Central memory CD8-positive, alpha-beta T cell (primary cell): ENCODE results near the gene PRCD.
A peak's percentile ranks its signal among the peaks of the same experiment; 100 is the strongest.
"Not testable (repeated sequence)": the region's sequence is repeated elsewhere in the genome, so short reads cannot be mapped to it uniquely, and the experiment has no call there.

ENCODE experiments used
- ATAC-seq: fragments of 150-1000 bp; cut with Tn5 transposase; replicated peaks from 2 replicates; pipeline ENCODE4 v1.10.0; 2022; ENCODE audit warnings: mild to moderate bottlenecking, moderate FRiP score, moderate number of reproducible peaks; ENCODE audit not compliant: poor library complexity, severe bottlenecking; ENCODE audit errors: extremely low read depth
- DNase-seq, 2 donors: peaks; one replicate each; pipeline ENCODE4 v3.0.0; 2021; ENCODE audit warnings: low spot score in 2 of 2
- H3K27ac Mint-ChIP-seq: one replicate; pipeline ENCODE4 v1.8.0; 2022; ENCODE audit warnings: low read depth, mild to moderate bottlenecking, moderate library complexity, mixed read lengths
- H3K27me3 Mint-ChIP-seq: one replicate; pipeline ENCODE4 v1.8.0; 2022; ENCODE audit warnings: mixed read lengths
- H3K36me3 Mint-ChIP-seq: one replicate; pipeline ENCODE4 v1.8.0; 2022; ENCODE audit warnings: mild to moderate bottlenecking, moderate library complexity, mixed read lengths; ENCODE audit not compliant: insufficient read depth
- H3K4me1 Mint-ChIP-seq: one replicate; pipeline ENCODE4 v1.8.0; 2022; ENCODE audit warnings: mixed read lengths
- H3K4me3 Mint-ChIP-seq: one replicate; pipeline ENCODE4 v1.8.0; 2022; ENCODE audit warnings: mild to moderate bottlenecking, moderate library complexity, mixed read lengths
- H3K9me3 Mint-ChIP-seq: one replicate; pipeline ENCODE4 v1.8.0; 2022; ENCODE audit warnings: mixed read lengths

The PRCD gene

GRCh38 chr17:76550712-76551615 lies 11.1 kb downstream of the PRCD start:
- no peaks in the 10 kb centered on the region for H3K36me3 Mint-ChIP-seq
- no peaks in the 10 kb centered on the region for H3K27me3 Mint-ChIP-seq
- no peaks in the 10 kb centered on the region for H3K9me3 Mint-ChIP-seq
- H3K27ac Mint-ChIP-seq, result no peak overlapping the region
- no peak overlapping the region for H3K4me3 Mint-ChIP-seq
- ATAC-seq, result no peak
- no peak for DNase-seq
- peaks cover 11% of the 10 kb centered on the region for H3K4me1 Mint-ChIP-seq

DNA sequence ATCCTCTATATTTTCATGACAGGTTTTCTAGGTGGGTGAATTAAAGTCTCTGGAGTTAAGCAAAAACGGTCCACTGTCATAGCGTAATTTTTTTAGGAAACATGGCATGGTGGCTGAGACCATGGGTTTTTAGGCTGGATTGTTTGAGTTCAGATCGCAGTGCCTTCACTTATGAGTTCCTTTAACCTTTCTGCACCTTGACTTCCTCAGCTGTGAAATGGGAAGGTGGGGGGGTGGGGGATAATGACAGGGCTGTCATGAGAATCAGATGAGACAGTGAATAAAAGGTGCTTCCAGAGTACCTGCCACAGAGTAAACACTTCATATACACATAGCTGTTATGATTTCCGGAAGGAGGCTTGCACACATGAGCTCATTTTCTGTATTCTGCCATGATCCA lies 11.8 kb downstream of the PRCD start:
- ATAC-seq (no peak), DNase-seq (no peak)
- Mint-ChIP-seq H3K27ac (no peak overlapping the region), H3K36me3 (peaks cover under 1% of the 10 kb centered on the region), H3K9me3 (no peaks in the 10 kb centered on the region), H3K27me3 (no peaks in the 10 kb centered on the region), H3K4me3 (no peak overlapping the region), H3K4me1 (peaks cover 16% of the 10 kb centered on the region)

- DNase-seq (no peak), ATAC-seq (no peak)
- H3K4me3 Mint-ChIP-seq, result no peak overlapping the region
- H3K36me3 Mint-ChIP-seq, result peaks cover 14% of the 10 kb centered on the region
- no peaks in the 10 kb centered on the region for H3K9me3 Mint-ChIP-seq
- no peaks in the 10 kb centered on the region for H3K27me3 Mint-ChIP-seq
- no peak overlapping the region for H3K27ac Mint-ChIP-seq
- H3K4me1 Mint-ChIP-seq, result peaks cover 32% of the 10 kb centered on the region
Observed at GRCh38 chr17:76553178-76553908, 13.5 kb downstream of the PRCD start.

- ATAC-seq (no peak), DNase-seq (no peak)
- H3K36me3 Mint-ChIP-seq, result peaks cover 14% of the 10 kb centered on the region
- H3K27me3 Mint-ChIP-seq, result no peaks in the 10 kb centered on the region
- H3K4me3 Mint-ChIP-seq, result no peak overlapping the region
- peaks cover 40% of the 10 kb centered on the region for H3K4me1 Mint-ChIP-seq
- H3K27ac Mint-ChIP-seq, result no peak overlapping the region
- H3K9me3 Mint-ChIP-seq, result no peaks in the 10 kb centered on the region
Observed at GRCh38 chr17:76554131-76554530, 14.3 kb downstream of the PRCD start.

- DNase-seq, result no peak
Observed at GRCh38 chr17:76556765-76557367, 17.0 kb downstream of the PRCD start.

DNA sequence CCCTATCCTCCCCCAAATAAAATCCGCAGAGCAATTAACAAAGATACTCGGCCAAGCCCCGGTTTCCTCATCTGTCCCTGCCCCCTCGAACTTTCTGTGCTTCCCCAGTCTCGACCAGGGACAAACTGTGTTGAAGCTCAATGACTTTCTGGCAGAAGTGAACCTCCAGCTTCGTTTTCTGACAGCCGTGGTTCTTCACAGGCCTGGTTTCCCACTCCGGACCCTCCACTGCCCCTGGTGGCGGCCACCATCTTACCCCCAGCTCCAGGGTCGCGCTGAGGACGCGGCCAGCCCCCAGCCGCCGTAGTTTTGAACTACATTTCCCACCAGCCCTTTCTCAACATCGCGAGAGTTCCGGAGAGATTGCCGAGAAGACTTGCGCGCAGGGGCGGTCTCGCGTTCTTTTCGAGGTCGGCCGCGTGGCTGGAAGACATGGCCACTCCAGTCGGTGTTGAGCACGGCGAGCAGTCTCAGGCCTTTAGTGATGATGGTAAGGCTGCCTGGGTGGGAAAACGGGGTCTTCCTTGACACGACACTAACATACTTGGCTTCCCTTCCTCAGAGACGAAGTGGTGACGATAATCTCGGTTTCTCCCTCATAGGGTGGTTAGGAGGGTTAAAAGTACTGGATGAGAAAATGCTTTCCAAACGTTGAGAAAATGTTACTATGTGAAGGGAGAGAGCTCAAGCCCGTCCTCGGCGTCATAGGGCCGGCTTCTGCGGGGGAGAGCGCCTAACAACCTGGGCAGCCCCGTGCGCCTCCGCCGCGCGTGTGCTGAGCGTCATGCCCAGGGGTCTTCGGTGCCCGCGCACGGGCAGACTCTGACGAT lies 17.7 kb downstream of the PRCD start:
- H3K27ac Mint-ChIP-seq, result peak overlapping the region; percentile 100
- H3K27me3 Mint-ChIP-seq, result no peaks in the 10 kb centered on the region
- peaks cover 66% of the 10 kb centered on the region for H3K4me1 Mint-ChIP-seq
- peak; percentile 88 to 92 for DNase-seq
- peak overlapping the region; percentile 98 for H3K4me3 Mint-ChIP-seq
- peaks cover 32% of the 10 kb centered on the region for H3K36me3 Mint-ChIP-seq
- H3K9me3 Mint-ChIP-seq, result no peaks in the 10 kb centered on the region
- peak; percentile 71 for ATAC-seq

More at GRCh38 chr17:76556765-76557367, 17.0 kb downstream of the PRCD start:
- Mint-ChIP-seq H3K27ac (peak overlapping the region; percentile 100), H3K9me3 (no peaks in the 10 kb centered on the region), H3K36me3 (peaks cover 30% of the 10 kb centered on the region), H3K4me1 (peaks cover 63% of the 10 kb centered on the region), H3K4me3 (peak overlapping the region; percentile 98), H3K27me3 (no peaks in the 10 kb centered on the region)
- ATAC-seq, result peak; percentile 21

DNA sequence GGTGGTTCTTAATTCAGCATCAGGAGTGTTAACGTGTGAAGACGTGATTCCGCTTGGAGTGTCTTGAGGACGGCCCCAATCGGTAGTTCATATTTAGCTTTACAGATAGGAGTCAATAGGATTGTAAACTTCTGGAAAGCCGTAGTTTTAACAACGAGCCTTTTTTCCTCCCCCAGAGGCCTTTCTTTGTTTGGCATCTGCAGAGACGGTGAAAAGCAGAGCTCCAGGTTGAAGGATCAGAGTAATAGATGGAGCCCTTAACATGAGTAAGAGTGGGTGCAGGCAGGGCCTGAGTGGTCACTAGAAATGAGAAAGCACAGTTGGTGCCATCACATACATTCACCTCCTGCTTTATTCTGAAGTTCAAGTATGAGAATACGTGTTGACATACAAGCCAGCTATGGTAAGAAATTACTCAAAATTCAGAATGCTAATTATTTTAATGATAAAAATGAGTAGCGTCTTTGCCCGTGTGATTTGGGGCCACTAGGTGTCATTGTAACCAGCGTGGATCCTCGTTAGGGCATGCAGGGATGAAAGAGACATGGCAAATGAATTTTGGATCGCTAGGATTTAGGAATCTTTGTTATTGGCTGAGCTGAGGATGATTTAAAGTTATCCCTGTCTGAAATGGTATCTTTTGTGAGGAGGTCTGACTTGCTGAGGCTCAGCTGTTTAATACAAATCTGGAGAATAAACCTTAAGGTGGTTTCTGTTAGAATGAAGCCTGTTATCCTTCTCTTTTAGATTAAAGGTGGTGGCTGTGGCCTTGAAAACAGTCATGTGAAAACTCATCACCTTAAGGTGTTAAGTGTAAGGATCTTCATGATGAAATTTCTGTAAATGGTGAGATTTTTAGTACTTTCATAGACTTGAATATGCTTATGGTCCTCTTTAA lies 18.6 kb downstream of the PRCD start:
- Mint-ChIP-seq H3K4me1 (peaks cover 72% of the 10 kb centered on the region), H3K9me3 (no peaks in the 10 kb centered on the region), H3K27ac (peak overlapping the region; percentile 100), H3K4me3 (peak overlapping the region; percentile 98), H3K27me3 (no peaks in the 10 kb centered on the region), H3K36me3 (peaks cover 40% of the 10 kb centered on the region)
- ATAC-seq (no peak), DNase-seq (no peak)

- H3K4me1 Mint-ChIP-seq, result peaks cover 70% of the 10 kb centered on the region
- H3K27me3 Mint-ChIP-seq, ATAC-seq, DNase-seq, H3K9me3 Mint-ChIP-seq: not testable (repeated sequence)
- H3K36me3 Mint-ChIP-seq, result peaks cover 45% of the 10 kb centered on the region
- peak overlapping the region; percentile 100 for H3K27ac Mint-ChIP-seq
- H3K4me3 Mint-ChIP-seq, result peak overlapping the region; percentile 98
Observed at GRCh38 chr17:76559460-76559859, 19.6 kb downstream of the PRCD start.

GRCh38 chr17:76560036-76560876 lies 20.4 kb downstream of the PRCD start:
- ATAC-seq, result no peak
- H3K4me3 Mint-ChIP-seq, result peak overlapping the region; percentile 98
- peaks cover 53% of the 10 kb centered on the region for H3K36me3 Mint-ChIP-seq
- no peak for DNase-seq
- H3K27ac Mint-ChIP-seq, result peak overlapping the region; percentile 100
- H3K27me3 Mint-ChIP-seq, result no peaks in the 10 kb centered on the region
- H3K9me3 Mint-ChIP-seq, result no peaks in the 10 kb centered on the region
- H3K4me1 Mint-ChIP-seq, result peaks cover 67% of the 10 kb centered on the region

DNA sequence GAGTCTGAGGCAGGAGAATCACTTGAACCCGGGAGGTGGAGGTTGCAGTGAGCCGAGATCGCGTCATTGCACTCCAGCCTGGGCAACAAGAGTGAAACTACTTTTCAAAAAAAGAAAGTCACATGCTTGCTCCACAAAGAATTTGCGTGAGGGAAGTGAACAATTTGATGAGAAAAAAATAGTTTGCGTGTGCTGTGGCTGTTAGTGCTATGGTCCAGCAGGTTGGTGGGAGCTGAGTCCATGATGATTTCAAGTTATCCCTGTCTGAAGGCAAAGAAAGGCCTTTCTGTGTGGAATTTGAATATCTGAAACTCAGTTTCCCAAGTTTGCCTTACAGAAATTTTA lies 21.0 kb downstream of the PRCD start:
- H3K36me3 Mint-ChIP-seq, result peaks cover 59% of the 10 kb centered on the region
- no peak for DNase-seq
- H3K9me3 Mint-ChIP-seq, result no peaks in the 10 kb centered on the region
- H3K27ac Mint-ChIP-seq, result peak overlapping the region; percentile 100
- ATAC-seq, result no peak
- H3K4me1 Mint-ChIP-seq, result peaks cover 69% of the 10 kb centered on the region
- peak overlapping the region; percentile 98 for H3K4me3 Mint-ChIP-seq
- no peaks in the 10 kb centered on the region for H3K27me3 Mint-ChIP-seq

DNA sequence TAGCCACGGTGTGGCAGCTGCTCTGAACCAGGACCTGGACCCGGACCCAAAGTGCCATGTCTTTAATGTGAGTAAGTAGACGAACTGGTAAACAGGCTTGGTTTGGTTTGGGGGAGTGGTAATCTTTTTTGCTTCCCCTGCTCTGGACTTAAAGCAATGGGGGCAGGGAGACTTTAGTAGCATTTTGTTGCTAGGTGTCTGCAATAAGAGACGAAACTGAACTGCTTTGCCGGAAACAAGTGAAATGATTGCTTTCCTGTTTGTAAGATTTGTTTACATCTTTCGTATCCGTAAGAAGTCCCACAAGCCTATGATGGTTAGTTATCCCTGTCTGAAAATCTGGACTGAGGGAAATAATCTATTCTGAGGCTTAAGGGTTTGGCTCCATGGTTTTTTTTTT lies 21.5 kb downstream of the PRCD start:
- DNase-seq (peak in 1 of 2 donors; percentile 63), ATAC-seq (peak; percentile 55)
- Mint-ChIP-seq H3K4me1 (peaks cover 72% of the 10 kb centered on the region), H3K27ac (peak overlapping the region; percentile 100), H3K27me3 (no peaks in the 10 kb centered on the region), H3K9me3 (no peaks in the 10 kb centered on the region), H3K4me3 (peak overlapping the region; percentile 98), H3K36me3 (peaks cover 64% of the 10 kb centered on the region)
